GM18867 (cell line): ENCODE results near the gene RAB29.

ENCODE experiments used
- ATAC-seq: cut with Tn5 transposase; IDR thresholded peaks from one replicate; pipeline ENCODE4 v1.9.1; 2021; ENCODE audit warnings: mild to moderate bottlenecking, moderate library complexity; ENCODE audit not compliant: unreplicated experiment

The RAB29 gene

GRCh38 chr1:205797168-205797567, 21.9 kb upstream of the RAB29 start:
- no peak for ATAC-seq

DNA sequence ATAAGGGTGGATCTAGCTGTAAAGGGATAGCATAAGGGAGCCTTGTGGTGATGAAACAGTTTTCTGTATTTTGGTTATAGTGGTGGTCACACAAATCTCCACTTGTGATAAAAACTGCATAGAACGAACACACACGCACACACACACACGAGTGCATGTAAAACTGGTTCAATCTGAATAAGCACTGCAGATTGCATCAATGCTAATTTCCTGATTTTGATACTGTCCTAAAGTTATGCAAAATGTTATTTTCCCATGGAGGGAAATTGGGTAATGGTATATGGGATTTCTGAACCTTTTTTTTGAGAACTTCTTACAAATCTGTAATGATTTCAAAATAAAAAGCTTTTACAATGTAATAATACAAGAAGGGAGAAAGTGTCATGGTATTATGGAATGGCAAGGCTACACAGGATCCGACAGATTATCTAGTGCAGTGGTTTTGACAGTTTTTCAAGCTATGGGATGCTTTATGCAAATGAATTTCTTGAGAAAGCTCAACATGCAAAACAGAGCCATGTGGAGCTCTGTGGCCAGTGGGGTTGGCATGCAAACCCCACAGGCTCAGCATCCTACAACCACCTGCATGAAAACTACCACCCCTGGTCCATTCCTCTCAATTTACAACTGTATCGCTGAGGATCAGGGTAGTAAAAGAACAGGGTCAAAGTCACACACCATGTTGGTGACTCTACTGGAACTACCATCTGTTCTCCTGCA, 18.9 kb upstream of the RAB29 start:
- no peak for ATAC-seq

DNA sequence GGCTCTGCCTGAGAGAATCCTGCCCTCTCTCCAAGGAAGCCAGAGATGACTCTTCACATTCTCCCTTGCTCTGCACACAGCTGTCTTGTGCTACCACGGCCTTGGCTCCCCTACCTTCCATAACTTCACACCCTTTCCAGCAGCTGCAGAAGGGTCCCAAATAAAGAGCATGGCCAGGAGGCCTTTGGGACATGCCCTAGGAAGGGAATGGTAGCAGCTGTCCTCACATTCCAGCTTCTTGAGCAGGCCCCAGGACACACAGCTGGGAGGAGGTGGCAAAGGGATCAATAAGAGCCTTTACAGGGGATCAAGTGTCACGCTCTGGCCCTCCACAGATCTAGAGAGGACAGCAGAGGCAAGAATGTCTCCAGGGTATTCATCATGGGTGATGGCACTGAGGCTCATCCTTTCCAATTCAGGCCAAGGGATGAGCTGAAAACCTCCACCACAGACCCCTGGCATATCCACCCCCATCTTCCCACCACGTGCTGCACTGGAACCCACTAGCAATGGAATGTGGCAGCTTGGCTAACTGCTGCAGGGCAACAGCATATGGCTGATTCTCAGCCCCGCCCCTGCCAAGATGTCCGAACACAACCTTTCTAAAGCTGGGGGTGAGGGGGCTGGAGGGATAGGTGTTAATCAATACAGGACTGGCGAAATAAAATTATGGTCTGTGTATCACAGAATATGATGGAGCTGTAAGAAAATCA, 17.8 kb upstream of the RAB29 start:
- ATAC-seq, result no peak

GRCh38 chr1:205792481-205792881, 17.2 kb upstream of the RAB29 start:
- ATAC-seq, result peak; percentile 53

DNA sequence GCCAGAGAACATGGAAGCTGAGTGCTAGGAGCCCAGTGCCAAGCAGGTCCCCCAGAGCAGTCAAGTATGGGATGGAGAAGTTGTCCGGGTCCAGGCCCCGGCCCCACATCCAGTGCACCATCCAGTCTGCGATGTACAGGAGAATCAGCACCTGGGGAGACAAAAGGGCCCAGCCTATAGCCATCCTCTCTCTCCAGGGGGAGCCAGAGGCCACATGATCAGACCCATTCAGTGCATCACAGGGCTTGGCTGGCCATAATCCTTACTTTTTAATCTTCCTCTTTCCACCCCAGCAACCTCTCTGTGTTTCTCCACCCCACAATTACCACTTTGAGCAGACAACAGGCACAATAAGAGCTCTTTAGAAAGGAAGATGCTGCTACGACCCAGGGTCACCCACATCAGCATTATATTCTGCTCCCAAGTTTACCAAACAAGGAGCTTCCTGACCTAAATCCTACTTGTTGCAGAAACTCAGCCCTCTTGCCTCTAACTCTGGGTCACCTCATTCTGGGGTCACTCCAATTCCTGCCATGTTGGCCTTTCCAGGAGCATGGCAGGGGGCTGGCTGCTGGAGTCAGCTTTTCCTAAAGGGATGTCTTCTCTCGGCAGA, 16.4 kb upstream of the RAB29 start:
- ATAC-seq, result peak; percentile 70

- ATAC-seq, result no peak
Observed at GRCh38 chr1:205787287-205787916, 12.1 kb upstream of the RAB29 start.

DNA sequence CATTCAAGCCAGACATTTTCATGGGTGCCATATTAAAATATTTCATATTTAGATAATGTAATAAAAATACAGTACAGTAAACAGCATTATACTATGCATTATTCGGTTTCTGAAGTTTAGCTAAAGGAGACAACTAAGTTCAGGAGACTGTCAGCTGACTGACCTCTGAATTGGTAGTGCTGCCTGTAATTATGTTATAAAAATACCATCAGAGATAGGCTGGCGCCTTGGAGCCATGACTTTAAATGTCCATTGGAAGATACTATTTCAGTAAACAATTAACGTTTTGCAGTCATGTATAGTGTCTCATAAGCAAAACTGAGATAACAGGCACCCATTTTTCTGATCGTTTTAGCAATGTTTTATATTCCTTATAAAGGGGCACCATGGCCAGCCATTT, 11.3 kb upstream of the RAB29 start:
- ATAC-seq, result no peak

DNA sequence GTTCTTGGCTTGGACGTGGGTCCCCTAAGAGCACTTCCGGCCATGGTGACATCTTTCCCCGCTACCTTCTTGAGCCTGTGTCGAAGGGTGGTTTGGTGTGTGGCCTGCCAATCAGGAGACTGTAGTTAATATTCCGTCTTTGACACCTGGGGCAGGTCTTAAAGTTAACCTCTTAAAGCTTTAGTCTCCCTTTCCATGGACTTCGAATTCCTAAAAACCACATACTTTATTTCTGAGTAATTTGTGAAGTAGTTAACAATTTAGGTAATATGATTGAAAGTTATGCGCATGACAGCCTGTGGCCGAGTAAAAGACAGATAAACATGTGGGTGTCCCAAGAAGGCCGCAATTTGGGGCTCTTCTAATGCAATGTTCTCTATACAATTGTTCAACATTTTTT, 10.2 kb upstream of the RAB29 start:
- no peak for ATAC-seq

GRCh38 chr1:205783904-205784303, 8.6 kb upstream of the RAB29 start:
- no peak for ATAC-seq

DNA sequence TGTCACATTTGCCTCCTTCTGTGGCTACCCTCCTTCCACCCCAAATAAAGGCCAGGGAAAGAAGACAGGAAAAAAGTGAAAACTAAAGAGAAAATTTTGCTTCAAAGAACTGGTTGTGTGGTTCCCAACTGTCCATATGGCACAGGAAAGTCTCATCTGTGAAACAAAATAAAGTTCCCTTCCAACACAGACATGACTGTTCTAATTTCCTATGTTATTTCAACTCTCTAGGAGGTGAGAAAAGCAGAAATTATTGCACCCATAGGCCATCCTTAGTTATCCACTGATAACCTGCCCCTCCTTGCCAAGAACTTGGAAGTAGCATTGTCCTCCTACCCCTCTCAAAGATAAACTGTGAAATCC, 8.1 kb upstream of the RAB29 start:
- no peak for ATAC-seq

DNA sequence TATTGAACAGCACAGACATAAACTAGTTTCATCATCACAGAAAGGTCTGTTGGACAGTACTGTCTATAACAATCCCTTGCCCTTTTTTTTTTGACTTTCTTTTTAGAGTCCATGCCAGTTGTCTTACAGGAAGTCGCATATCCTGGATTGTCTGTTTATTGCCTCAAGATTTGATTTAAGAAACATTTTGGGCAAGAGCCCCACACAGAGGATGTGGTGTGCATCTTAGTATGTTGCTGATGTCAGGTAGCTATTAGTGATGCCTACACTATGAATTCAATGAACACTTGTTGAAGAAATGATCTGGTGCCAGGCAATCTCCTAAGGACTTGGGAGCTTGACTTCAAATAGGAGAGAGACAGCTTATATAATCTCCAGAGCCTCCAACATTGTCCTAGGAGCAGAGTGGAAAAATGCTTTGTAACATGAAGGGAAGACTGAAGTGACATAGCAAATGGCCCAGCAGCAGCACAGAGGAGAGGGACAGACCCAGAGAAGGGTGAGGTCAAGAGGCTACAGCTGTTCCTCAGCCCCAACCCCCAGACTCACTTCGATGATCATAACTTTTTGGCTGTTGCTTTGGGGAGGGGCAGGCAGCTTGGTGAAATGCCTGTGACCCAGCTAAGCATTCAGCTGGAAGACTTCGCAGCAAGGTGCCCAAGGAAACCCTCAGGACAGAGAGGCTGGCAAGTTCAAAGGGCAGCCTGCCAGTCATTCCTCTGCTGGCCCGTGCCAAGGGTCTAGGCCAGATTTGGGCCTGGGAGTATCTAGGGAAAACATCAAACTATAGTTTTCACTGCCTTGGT, 7.5 kb upstream of the RAB29 start:
- no peak for ATAC-seq

- no peak for ATAC-seq
Observed at GRCh38 chr1:205780335-205780734, 5.1 kb upstream of the RAB29 start.

DNA sequence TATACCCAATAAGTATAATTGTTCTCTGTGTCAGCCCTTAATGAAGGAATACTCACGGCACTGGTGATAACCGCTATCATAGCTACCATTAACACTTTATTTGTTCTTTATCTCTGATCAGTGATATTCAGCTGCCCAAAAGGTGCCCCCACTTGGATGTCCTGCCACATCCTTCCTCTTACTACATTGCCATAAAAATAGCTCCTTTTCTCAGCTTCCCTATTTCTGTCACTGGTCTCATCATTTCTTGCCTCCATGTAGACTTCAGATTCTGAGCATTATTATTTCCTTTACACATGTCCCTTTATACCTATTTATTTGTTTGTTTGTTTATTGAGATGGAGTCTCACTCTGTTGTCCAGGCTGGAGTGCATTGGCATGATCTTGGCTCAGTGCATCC, 2.7 kb upstream of the RAB29 start:
- ATAC-seq, result no peak

- no peak for ATAC-seq
Observed at GRCh38 chr1:205775717-205776056, 405 bp upstream of the RAB29 start.

DNA sequence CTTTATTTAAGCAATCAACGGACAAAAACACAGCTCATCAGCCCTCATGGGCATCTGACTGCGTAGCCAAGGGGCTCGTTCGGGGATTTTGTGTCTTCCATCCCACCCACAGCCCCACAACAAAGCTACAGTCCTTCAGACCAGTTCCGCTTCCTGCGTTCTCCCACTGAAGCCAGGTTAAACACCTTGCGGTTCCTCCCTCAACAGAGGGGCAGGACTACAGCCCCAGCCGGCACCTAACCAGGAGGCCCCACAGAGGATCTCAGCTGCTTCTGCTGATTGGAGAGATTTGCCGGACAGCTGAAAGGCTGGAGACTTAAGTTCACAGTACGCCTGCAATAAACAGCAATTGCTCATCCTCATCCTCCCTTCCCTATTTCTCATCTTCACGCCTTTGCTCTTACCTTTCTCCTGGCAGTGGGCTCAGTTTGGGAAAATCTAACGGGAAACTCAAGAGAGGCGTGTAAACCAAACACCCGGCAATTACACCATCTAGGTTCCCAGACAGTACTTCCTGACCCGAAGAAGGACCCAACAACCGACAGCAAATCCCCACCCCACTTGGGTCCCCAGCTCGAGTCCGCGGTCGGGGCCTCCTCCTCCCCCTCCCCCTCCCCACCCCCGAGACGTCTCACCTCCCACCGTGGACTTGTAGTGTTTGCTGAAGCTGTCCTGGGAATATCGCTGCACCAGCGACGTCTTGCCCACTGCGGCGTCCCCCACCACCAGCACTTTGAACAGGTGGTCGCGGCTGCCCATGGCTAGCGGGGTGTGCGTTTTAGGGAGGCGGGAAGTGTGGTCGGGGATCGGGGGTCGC, 876 bp downstream of the RAB29 start:
- ATAC-seq, result peak; percentile 32

- no peak for ATAC-seq
Observed at GRCh38 chr1:205772607-205773032, 2.7 kb downstream of the RAB29 start.

GRCh38 chr1:205770618-205771017, 4.7 kb downstream of the RAB29 start:
- no peak for ATAC-seq

GRCh38 chr1:205769641-205770365, 5.5 kb downstream of the RAB29 start:
- ATAC-seq, result no peak

GRCh38 chr1:205767248-205767647, 8.0 kb downstream of the RAB29 start:
- ATAC-seq, result no peak

- no peak for ATAC-seq
Observed at GRCh38 chr1:205766570-205766969, 8.7 kb downstream of the RAB29 start.
